Uterus (tissue), 4 donors: Measurements from ENCODE around the gene STK25. TPM values are rescaled to one million over a fixed set of nuclear protein-coding genes. Genes with fewer than 3 reads are reported as not detected.
A peak's percentile ranks its signal among the peaks of the same experiment; 100 is the strongest.

ENCODE experiments used
- DNase-seq, 2 donors: peaks; one replicate each; pipeline ENCODE4 v3.0.0-alpha.2; 2019 to 2020
- H3K27ac ChIP-seq, 2 donors: fragments of 200-600 bp; sonication (generic); 1 replicate in 1 of 2; 2 replicates in 1 of 2; pipeline ENCODE4 v1.5.1; 2016 to 2018
- H3K27me3 ChIP-seq, 2 donors: fragments of 200-600 bp; sonication (generic); one replicate each; pipeline ENCODE4 v1.5.1; 2018 to 2019; ENCODE audit warnings: control low read depth in 1 of 2
- H3K36me3 ChIP-seq, 2 donors: fragments of 200-600 bp; sonication (generic); one replicate each; pipeline ENCODE4 v1.5.1; 2019; ENCODE audit warnings: control low read depth in 1 of 2
- H3K4me1 ChIP-seq, 2 donors: fragments of 200-600 bp; sonication (generic); one replicate each; pipeline ENCODE4 v1.5.1; 2018 to 2019; ENCODE audit warnings: control low read depth in 1 of 2
- H3K4me3 ChIP-seq, 2 donors: fragments of 200-600 bp; sonication (generic); 1 replicate in 1 of 2; 2 replicates in 1 of 2; pipeline ENCODE4 v1.5.1; 2018 to 2019; ENCODE audit warnings: mild to moderate bottlenecking in 1 of 2
- H3K9me3 ChIP-seq, 2 donors: fragments of 200-600 bp; sonication (generic); one replicate each; pipeline ENCODE4 v1.5.1; 2019; ENCODE audit warnings: control low read depth in 1 of 2
- POLR2A ChIP-seq, 2 donors: fragments of 450-650 bp; IDR thresholded peaks; one replicate each; pipeline ENCODE4 v1.6.1; 2016; ENCODE audit warnings: antibody characterized with exemption in 2 of 2, mild to moderate bottlenecking in 1 of 2, moderate library complexity in 1 of 2
- intact Hi-C: fragments of 100-400 bp; cut with DNase I; formaldehyde crosslinking; loops from one replicate; pipeline ENCODE4 v1.15.1; 2023; ENCODE audit warnings: low total_unique reads
- total RNA-seq, 4 donors: library from RNA; depleted of rRNA in 3 of 4; stranded (reverse); fragments of >200 nt in 3 of 4; gene quantifications; one replicate each; pipeline versions ENCODE4 v1.1.0 to v1.2.4, GENCODE V29; 2014 to 2023
- TF ChIP-seq, protein P1 (sequence below), 4 experiments: fragments of 200-600 bp in 2 of 4; fragments of 450-650 bp in 2 of 4; sonication (generic) in 2 of 4; IDR thresholded peaks; one replicate each; pipeline ENCODE4 v1.5.1; 2016 to 2019; ENCODE audit warnings: antibody characterized with exemption in 4 of 4, mild to moderate bottlenecking in 2 of 4, moderate library complexity in 1 of 4
- donor health status: DM: yes; HTN: yes; CAD: no.

STK25 gene
- total RNA-seq, 4 donors from 2014 or later = 77.6 to 191 (median 165) TPM

DNA sequence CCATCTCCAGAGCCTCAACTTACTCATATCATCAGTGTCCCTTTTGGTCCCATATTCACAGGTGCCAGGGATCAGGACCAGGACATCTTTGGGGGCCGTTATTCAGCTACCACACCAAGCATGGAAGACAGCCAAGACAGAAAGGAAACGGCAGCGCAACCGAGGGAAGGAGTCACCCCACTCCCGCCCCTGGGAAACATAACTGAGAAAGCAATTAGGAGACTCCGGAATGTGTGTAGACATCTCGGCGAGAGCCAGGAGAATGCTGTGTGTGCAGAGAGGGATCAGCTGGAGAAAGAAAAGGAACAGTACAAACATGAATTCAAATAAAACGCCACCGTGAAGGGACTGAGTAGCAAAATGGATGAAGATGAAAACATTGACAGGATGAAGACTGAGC, 36.7 kb upstream of the STK25 start:
- Histone ChIP-seq H3K27me3 (no peaks in the 10 kb centered on the region), H3K9me3 (no peaks in the 10 kb centered on the region), H3K4me1 (peaks cover 0 to 21% of the 10 kb centered on the region in 2 donors), H3K27ac (no peak overlapping the region), H3K36me3 (no peaks in the 10 kb centered on the region), H3K4me3 (no peak overlapping the region)
- intact Hi-C loops = no loop called here
- no peak for DNase-seq
- TF ChIP-seq POLR2A (IDR thresholded peaks at IDR 0.05) = no peak
- TF ChIP-seq, protein P1, sequence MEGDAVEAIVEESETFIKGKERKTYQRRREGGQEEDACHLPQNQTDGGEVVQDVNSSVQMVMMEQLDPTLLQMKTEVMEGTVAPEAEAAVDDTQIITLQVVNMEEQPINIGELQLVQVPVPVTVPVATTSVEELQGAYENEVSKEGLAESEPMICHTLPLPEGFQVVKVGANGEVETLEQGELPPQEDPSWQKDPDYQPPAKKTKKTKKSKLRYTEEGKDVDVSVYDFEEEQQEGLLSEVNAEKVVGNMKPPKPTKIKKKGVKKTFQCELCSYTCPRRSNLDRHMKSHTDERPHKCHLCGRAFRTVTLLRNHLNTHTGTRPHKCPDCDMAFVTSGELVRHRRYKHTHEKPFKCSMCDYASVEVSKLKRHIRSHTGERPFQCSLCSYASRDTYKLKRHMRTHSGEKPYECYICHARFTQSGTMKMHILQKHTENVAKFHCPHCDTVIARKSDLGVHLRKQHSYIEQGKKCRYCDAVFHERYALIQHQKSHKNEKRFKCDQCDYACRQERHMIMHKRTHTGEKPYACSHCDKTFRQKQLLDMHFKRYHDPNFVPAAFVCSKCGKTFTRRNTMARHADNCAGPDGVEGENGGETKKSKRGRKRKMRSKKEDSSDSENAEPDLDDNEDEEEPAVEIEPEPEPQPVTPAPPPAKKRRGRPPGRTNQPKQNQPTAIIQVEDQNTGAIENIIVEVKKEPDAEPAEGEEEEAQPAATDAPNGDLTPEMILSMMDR (IDR thresholded peaks at IDR 0.05) = no peak

GRCh38 chr2:241542278-241542605, 33.9 kb upstream of the STK25 start:
- TF ChIP-seq, protein P1 (IDR thresholded peaks at IDR 0.05) = no peak
- TF ChIP-seq POLR2A (IDR thresholded peaks at IDR 0.05) = no peak
- intact Hi-C loops = no loop called here

DNA sequence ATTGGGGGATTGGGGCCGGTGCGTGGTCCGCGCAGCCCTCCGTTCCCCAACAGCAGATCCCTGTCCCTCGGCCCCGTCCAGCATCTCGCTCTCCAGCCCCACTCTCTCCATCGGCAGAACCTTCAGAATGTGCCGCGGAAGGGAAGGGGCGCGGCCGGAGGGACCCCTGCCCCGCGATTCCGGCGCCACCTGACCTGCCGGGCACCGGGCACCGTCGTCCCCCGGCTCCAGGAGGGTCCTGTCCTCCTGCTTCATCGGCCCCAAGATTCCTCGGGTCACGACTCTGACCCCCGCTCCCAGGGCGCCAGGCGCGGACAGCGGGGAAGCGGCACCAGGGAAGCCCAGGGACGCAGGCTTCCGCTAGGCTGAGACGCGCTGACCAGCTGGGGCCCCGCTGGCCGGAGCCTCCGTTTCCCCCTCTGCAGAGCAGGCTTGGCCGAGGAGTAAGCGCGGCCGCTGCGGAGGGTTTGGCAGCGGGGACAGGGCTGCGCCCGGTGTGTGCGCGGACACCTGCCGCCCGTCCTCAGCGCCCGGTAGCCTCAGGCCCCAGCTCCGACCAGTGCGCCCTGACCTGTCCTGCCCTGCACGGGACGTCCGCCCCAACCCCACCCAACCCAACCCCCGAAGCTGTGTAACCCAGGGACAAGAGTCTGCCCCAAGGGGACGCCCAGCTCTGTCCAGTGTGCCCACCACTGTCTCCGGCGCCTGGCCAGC, 33.3 kb upstream of the STK25 start:
- intact Hi-C loops = no loop called here
- H3K27ac ChIP-seq = no peak overlapping the region
- no peaks in the 10 kb centered on the region for H3K9me3 ChIP-seq
- H3K4me1 ChIP-seq = peaks cover 0 to 11% of the 10 kb centered on the region in 2 donors
- H3K4me3 ChIP-seq = peak overlapping the region in 1 of 2 donors; percentile 35
- H3K36me3 ChIP-seq = no peaks in the 10 kb centered on the region
- TF ChIP-seq, protein P1 (IDR thresholded peaks at IDR 0.05) = no peak
- no peak for TF ChIP-seq POLR2A (IDR thresholded peaks at IDR 0.05)
- DNase-seq = no peak
- no peaks in the 10 kb centered on the region for H3K27me3 ChIP-seq

More at GRCh38 chr2:241542278-241542605, 33.9 kb upstream of the STK25 start:
- Histone ChIP-seq H3K9me3 (no peaks in the 10 kb centered on the region), H3K36me3 (no peaks in the 10 kb centered on the region), H3K4me1 (peaks cover 0 to 16% of the 10 kb centered on the region in 2 donors), H3K27ac (no peak overlapping the region), H3K27me3 (no peaks in the 10 kb centered on the region), H3K4me3 (no peak overlapping the region)
- DNase-seq = no peak

- intact Hi-C loops = no loop called here
These were observed 32.6 kb upstream of the STK25 start for GRCh38 chr2:241540771-241541561.

More at GRCh38 chr2:241540771-241541561, 32.6 kb upstream of the STK25 start:
- peak overlapping the region in 1 of 2 donors; percentile 66 for H3K27ac ChIP-seq
- TF ChIP-seq POLR2A (IDR thresholded peaks at IDR 0.05) = no peak
- TF ChIP-seq, protein P1 (IDR thresholded peaks at IDR 0.05) = no peak
- H3K9me3 ChIP-seq = no peaks in the 10 kb centered on the region
- H3K36me3 ChIP-seq = no peaks in the 10 kb centered on the region
- H3K27me3 ChIP-seq = no peaks in the 10 kb centered on the region
- H3K4me3 ChIP-seq = peak overlapping the region; percentile 10 to 35
- peak in 1 of 2 donors; percentile 59 for DNase-seq
- H3K4me1 ChIP-seq = peaks cover 0 to 7% of the 10 kb centered on the region in 2 donors
